ENCODE data around the gene EXT2.

EXT2 gene

DNA sequence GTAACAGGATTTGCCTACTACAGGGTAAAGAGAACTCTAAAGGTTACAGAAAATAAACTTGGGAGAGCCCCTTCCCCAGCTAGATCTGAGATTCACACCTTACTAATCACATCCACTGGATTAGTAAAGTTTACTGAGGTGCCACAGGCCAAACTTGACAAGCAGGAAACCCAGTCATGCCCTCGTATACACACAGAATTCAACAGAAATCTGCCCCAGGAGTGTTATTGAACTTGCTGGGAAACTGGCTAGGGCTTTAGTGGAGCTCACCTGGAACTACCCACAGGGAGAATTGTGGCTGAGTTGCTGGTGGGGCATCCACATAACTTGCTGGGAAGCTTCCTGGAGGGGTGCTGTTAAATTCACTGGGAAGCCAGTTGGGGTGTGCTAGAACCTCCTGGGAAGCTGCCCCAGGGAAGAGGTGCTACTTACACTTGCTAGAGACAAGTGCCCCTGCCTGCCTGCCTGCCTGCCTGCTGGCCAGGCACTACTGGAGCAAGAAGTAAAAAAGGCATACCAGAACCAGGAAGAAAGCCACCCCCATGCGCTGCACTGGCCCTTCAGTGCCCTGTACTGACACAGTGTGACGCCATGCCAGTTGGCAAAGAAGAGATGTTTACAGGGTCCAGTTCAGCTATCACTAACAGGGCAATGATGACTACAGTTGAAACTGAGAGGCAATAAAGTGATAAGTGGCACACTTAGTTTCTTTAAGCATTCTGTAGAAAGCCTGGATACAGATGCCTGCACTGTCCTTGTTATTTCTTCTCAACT lies 108.0 kb downstream of the EXT2 start:
- DNase-seq (ENCODE audit: low read depth): no peak

DNA sequence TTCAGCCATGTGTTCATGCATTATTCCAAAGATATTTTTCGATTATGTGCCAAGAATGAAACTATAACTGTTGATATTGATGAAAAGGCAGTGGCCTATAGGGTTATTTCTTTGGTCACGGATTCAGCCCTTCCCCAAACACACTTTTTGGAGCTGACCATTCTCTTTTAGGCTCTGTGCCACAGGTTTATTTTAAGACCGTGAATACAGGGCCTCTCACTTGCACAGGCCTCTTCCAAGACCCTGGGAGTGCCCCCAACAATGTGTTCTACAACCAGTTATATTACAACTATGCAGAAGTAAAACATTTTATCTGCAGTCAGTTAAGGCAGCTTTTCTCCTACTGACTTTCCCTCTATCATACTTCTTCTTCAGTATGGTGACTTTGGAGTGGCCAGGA lies 109.9 kb downstream of the EXT2 start:
- DNase-seq (ENCODE audit: low read depth): no peak

DNA sequence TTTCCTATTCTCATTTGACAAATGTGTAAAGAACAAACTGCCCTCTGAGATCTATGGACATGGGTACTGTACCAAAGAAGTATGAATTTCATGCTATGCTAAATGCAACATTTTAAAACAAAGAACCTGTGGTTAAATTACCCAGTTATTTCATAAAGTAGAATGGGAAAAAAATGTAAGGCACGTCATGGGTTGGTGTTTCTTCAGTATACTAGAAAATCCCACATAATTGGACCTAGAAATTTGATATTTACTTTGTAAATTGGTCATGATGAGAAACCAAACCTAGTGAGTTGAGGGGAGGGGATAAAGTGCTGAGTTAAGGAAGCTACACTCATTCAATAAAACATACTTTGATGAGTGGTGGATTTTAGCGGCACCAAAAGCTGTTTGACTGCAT lies 110.4 kb downstream of the EXT2 start:
- no peak for DNase-seq (ENCODE audit: low read depth)

DNA sequence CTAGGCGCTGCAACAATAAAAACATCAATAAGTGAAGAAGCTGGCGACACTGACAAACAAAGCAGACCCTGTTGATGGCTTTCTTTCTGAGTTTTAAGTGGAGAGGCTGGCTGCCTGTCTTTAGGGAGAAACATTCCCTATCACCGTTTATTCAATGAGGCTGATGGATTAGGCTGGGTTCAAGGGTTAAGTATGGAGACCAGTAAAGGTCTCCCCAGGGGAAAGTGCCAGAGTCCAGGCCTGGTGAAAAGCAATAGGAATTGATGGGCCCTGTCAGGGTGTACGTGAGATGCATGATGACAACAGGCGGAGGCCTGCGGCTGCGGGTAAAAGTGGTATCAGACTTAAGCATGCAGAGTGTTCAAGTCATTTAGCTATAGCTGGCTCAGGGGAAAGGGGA lies 111.8 kb downstream of the EXT2 start:
- DNase-seq (ENCODE audit: low read depth): no peak

DNA sequence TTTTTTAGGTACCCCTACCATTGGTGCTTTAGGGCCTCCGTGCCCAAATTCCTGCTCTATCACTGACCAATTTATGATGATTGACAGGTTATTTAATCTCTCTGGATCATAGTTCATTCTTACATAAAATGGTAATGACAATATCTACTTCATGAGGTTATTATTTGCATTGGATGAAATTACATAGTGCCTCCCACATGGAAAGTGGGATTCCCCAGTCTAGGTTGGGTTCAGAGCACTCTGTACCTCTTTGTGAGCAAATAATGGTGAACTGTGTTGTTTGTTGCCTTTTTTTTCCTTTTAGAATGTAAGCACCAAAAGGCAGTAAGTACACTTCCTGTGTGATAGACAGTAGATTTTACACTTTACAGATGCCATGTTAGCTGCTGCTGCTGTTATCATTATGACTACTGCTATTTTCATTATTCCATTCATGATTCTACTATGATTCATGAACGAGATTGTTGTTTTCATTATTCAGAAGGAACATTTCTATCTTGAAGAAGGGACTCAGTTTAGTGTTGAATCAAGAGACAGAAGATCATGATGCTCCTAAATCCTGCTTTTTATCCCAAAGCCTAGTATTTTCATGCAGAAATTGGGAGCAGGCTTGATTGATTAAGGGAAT lies 113.6 kb downstream of the EXT2 start:
- DNase-seq (ENCODE audit: low read depth): peak; percentile 51

DNA sequence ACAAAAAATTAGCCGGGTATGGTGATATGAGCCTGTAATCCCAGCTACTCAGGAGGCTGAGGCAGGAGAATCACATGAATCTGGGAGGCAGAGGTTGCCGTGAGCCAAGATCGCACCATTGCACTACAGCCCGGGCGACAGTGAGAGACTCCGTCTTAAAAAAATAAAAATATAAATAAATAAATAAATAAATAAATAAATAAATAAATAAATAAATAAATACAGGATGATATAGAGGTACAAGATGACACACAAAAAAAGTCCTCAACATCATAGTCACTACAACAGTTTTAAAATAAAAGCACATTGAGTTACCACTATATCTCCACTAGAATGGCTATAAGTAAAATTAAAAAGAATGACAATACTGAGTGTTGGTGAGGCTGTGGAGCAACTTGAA lies 116.7 kb downstream of the EXT2 start:
- DNase-seq (ENCODE audit: low read depth): no peak

DNA sequence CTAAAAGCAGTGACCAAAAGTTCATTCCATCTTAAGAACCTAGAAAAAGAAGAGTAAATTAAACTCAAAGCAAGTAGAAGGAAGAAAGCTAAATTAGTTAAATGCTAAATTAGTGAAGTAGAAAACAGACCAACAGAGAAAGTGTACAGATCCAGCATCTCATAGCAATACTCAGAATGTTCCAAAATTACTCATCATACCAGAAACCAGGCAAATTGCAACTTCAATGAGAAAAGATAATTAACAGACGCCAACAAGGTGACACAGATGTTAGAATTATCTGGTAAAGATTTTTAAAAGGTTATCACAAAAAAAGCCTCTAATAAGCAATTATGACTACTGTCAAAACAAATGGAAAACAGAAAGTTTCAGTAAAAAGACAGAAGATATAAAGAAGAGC lies 117.7 kb downstream of the EXT2 start:
- no peak for DNase-seq (ENCODE audit: low read depth)

DNA sequence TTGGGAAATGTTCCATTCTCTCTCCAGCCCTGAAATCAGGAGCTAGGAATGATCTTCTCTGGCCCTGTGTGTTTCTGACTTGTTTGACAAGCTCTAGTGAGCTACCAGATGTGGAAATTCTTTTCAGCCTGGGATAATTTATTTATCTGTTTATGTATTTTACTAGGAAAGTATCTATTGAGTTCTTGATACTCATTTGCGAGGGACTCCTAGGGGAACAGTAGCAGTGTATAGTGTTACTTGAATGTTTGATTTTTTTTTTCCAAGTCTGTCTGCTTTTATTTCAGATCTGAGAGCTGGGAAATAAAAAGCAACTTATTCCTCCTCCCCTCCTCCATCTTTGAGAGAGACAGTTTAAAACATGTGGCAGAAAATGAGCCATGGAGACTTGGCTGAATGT lies 122.0 kb downstream of the EXT2 start:
- DNase-seq (ENCODE audit: low read depth): no peak

DNA sequence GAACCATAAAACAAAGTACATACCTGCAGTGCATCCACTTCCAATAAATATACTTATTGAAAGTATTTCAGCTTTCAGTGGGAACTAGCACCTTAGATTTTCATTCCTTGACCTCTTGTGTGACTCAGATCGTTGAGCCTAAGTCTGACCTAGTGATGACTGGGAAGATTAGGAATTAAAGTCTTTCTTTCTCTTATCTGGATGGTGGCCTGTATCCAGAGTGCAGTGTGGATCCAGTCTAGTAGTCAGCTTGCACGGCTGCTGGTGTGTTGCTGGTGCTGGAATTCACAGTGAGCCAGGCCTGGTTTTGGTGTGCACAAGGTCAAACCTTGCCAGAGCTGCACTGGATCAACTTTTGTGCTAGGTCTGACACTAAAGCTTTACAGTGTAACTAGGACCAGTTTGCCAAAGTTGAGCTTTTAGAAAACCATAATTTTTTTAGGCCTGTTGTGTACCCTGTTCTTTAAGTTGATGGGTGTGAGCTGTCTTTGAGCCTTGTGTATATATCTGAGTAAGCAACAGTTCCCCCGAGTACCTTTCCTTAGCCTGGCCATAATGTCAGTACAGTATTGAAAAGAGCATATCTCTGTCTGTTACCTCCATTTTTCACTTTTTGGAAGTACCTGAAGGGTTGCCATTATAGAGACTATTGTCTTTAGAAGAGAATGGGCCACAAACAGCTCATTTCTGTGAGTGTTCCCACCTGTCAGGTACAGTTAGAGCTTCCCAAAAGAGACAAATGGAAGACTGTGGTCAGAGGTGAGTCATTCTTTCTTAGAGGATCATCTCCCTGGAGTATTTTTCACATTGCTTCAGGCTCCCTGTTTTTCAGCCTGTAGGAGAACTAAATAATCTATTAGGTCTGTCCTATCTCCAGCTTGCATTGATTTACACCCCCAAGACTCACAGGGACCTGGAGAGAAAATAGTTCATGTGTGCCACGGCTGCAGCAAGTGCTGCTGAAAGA lies 124.6 kb downstream of the EXT2 start:
- DNase-seq (ENCODE audit: low read depth): no peak

DNA sequence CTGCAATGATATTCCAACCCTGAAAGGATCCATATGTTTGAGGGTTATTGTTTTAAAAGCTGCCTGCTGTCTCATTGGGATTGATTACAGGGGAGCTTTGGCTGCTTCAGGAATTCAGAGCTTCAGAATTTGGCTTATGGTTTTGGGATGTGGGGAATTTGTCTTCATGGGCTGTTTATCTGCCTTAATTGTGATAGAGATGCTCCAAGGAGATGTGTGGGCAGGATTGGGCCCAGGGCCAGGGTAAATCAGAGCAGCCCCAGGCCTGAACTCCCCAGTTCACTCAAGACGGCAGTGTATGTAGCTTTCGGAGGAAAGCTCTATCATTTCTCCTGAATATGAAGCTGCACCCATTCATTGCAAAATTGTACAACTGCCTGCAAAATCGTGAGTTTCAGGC lies 126.0 kb downstream of the EXT2 start:
- DNase-seq (ENCODE audit: low read depth): no peak

DNA sequence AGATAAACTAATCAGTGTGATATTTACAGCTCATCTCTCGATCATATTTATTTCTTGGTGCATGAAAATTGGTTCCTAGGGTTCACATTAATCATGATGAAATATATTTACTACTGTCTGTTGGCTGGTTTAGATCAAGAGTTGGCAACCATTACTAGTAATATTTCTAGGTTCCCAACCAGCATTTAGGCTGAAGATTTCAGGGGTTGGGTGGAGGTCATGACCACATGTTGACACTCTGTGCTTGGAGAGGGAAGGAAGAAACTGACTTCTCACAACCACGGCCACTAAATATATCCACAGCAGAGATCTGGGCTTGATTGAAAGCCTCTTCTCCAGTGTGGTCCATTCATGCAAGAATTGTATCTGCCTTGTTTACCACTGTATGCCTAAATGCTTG lies 126.5 kb downstream of the EXT2 start:
- DNase-seq (ENCODE audit: low read depth): no peak

DNA sequence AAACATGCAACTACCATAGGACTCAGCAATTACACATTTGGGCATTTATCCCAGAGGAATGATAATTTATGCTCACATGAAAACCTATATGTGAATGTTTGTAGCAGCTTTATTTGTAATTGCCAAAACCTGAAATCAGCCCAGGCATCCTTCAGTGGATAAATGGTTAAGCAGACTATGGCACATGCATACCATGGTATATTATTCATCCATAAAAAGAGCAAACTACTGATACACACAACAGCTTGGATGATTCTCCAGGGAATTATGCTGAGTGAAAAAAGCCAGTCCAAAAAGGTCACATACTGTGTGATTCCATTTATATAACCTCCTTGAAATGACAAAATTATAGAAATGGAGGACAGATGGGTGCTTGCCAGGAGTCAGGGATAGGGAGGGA lies 127.8 kb downstream of the EXT2 start:
- DNase-seq (ENCODE audit: low read depth): no peak

DNA sequence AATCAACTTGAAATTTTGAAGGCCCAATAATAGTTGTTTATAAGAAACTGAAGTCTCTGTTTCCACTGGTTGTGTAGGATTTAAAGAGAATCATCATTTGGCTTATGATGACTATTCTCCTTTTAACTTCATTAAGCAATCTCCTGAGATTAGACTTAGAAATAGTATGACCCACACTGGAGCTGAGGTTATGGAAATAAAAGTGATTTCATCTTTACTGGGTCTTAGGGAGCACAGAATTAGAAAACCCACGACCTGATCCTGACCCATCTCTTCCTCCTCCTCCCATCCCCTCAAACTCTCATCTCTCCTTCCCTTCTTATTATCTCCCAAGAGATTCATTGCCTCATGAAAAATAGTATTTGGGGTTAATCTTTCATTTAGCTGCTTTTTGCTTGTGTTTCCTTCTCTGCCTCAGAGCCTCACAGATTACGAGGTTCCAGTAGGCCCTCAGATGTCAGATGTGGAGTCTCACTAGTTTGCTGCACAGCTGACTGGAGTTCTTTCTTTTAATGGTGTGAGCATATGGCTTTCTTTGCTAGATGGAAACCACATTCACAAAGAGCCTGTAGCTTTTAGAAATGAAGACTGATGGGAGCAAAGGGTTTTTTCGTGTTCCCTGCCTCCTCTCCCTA lies 129.5 kb downstream of the EXT2 start:
- DNase-seq (ENCODE audit: low read depth): no peak

DNA sequence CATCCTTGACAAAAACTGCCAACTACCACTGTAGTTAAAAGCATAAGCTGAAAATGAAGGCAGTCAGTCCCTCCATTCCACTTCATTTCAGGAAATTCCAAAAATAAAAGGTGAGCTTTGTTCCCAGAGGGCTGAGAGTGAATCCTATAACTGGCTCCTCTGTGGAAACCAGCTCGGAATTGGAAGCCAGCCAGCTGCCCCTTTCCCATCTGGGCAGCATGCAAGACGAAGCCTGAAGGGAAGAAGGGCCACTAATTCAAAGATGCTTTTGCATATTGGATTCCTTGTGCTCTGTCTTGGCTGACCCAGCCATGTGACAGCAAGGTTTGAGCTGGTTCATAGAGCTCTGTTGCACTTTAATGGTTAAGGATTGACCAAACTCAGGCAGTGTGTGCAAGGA lies 131.0 kb downstream of the EXT2 start:
- no peak for DNase-seq (ENCODE audit: low read depth)

DNA sequence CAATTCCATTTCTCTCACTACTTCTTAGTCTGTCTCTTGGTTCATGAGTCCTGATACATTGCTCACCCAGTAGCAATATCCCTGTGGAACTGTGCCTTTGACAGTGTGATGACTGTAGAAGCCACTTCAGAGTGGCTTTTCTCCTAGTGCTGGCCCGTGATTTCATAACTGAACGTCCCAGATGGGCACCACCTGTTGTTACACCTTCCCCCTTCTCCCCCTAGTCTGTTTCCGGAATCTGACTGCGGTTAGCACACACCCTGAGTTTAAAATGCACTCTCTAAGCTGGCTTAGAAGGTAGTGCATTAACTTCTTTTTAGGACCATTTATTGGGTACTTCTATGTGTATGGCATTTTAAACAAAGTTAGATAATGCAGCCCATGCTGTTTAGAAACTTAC lies 131.5 kb downstream of the EXT2 start:
- no peak for DNase-seq (ENCODE audit: low read depth)

DNA sequence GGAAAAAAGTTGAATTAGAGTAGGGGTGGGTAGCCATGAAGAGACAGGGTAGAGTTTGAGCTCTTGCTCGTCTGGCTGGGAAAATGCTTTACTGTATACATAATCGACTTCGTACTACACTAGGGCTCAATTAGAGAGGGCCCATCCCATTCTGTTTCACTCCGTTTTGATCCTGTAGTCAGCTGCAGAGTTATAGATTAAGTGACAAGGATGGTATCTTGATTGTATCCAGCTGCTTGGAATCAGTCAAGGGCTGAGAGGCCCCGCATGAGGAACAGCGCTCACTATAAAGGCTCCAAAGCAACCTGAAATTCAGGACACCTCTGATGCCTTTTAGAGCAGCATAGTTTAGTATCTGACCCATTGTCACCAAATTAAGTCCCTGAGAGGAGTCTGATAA lies 132.9 kb downstream of the EXT2 start:
- DNase-seq (ENCODE audit: low read depth): no peak

DNA sequence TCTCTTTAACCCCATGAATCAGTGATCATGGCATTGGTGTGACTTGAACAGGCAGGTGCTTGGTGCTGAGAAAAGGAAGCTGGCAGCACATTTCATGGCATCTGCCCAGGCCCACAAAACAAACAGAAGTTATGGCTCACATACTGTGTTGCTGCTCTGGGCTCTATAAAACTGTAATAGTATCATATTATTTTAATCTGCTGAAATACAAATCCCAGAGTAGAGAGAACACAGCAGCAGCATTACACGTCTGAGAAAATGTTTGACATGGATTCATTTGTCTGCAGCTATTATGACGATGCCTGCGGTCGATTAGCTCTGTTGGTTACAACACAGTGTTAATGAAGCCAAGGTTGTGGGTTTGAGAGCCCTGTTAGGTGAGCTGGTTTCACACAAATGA lies 133.6 kb downstream of the EXT2 start:
- DNase-seq (ENCODE audit: low read depth): no peak

DNA sequence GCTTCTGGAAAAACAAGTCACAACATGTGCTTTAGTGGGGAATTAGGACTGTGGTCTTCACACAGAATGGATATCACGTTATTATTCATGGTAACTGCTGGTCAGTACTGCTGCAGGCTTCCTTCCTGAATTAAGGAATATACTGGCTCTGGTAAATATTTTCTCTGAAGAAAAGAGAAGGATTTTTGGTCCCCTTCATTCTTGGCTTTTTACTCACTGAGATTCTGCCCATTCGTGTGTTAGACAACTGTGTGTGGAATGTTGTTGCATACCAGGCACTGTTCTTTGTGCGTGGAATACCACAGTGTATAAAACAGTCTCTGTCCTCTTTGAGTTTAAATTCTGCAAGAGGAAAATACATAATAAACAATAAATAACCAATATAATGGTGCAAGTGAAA lies 134.1 kb downstream of the EXT2 start:
- peak; percentile 58 for DNase-seq (ENCODE audit: low read depth)

DNA sequence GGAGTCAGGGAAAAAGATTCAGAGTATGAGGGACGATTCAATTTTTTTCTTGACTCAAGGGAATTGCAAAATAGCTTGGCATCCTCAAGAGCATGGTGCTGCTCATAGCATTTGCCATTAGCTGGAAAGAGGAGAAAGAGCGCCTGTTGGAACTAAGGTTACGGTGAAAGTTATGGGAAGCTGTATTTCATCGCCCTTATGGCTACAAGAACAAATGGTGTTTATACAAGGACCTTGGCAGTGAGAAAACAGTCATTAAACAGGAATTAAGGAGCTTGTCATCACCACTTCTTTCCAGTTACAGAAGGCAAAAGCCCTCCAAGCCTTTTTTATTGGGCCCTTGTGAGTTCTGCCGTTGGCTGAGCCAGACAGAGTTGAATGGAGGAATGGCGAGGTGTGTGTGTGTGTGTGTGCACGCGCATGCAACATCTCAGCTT lies 140.3 kb downstream of the EXT2 start:
- no peak for DNase-seq (ENCODE audit: low read depth)

DNA sequence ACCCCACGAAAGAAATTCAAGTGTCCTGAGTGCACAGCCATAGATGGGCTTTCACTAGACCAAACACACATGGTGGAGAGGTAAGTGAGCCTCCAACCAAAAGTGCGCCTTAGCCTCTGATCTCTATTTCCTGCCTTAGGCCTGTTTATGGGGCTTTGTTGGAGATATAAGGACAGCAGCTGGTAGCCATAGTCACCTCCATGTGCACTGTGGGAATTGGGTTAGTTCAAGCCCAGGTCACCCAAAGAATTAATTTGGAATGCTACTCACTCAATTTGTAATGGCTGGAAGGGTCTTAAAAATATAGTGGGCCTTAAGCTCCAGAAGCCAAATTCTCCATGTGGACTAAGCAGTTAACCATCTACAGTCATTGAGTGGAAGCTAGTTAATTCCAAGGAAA lies 140.8 kb downstream of the EXT2 start:
- DNase-seq (ENCODE audit: low read depth): no peak

DNA sequence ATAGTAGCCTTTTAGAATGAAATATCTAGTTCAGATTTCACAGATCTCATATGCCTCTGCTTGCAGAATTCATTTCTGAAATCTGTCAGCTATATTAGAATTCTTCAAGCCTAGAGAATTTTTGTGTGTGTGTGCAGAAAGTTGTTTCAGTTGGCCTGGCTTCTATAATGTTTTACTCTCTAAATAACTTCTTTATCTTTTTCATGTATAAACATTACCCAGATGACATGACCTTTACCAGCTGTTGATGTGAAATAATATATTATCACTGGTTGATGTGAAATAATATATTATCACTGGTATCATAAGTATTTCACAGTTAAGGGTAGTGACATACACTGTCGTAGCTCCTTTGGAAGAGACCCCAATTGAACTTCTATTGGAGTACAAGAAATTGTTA lies 141.7 kb downstream of the EXT2 start:
- DNase-seq (ENCODE audit: low read depth): no peak

DNA sequence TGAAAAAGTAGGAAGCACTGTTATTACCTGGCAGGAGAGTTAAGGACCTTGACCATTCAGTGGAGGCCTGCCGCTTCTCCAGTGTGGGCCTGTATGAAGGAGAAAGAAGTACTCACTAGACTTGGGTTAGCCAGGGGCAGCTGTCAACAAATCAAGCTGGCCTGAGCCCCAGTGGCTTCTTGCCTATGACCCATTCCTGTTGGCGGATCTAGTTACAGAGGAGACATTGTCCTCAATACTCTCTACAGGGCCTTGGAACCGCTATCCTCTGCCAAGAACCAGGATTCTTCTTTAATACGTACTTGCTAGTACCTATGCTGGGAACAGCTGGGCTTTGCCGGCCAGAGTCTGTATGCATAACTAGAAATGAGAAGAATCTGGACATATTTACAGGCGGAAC lies 146.4 kb downstream of the EXT2 start:
- no peak for DNase-seq (ENCODE audit: low read depth)
